ENCODE results near the gene AKR7A2. TPM values are rescaled to one million over a fixed set of nuclear protein-coding genes. Genes with fewer than 3 reads are reported as not detected.

Gene AKR7A2
- polyA plus RNA-seq, 1 donor (not counting 4 experiments of a cell fraction or from before 2014, with no cell fraction given) = 21.4 TPM

DNA sequence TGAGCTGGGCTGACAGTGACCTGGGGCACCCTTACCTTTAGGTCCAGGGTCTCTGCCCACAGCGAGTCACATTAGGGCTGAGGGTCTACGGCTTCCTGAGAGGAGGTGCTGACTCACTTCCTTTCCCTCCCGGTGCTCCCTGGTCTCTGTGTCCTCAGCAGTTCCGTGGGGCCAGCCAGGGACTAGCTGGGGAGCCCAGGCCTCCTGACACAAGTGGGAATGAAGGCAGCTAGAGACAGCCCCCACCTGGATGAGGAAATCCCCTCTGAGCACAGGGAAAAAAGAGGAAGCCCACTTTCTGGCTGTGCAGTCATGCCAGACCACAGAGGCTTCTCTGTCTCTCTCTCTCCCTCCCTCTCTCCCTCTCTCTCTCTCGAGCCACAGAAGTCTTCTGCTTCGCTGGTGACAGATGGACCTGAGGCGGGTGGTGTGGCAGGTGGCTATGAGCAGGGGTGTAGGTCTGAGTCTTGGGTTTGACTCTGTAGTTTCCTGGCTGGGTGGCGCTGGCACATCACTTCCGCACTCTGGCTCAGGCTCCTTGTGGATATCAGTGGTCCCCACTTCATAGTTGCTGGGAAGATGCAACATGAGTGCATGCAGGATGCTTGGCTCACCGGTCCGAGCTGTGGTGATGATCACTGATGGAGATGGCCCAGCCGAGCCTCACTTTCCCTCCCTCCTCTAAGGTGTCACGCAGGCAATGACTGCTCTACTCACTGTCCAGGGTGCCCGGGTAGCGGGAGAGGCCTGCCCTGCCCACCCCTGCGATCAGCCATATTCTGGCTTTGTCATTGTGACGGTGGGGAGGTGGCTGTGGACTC, 3.6 kb upstream of the AKR7A2 start:
- Histone ChIP-seq H3K9me1 (ENCODE audit: control insufficient read depth, extremely low read depth, insufficient read depth, low read length) (peaks cover 2% of the 10 kb centered on the region), H3K79me2 (ENCODE audit: control insufficient read depth, insufficient read depth, low read length) (peaks cover 12% of the 10 kb centered on the region), H3K36me3 (ENCODE audit: control insufficient read depth in 2 of 2, extremely low read depth in 1 of 2, insufficient read depth in 2 of 2, low read length in 2 of 2) (peaks cover 2 to 7% of the 10 kb centered on the region in 2 experiments), H3K4me3 (ENCODE audit: control insufficient read depth in 2 of 3, extremely low read depth in 1 of 3, insufficient read depth in 2 of 3, low read depth in 1 of 3, low read length in 3 of 3) (no peak overlapping the region), H3K9ac (ENCODE audit: control insufficient read depth, extremely low read depth, insufficient read depth, low read length) (no peak overlapping the region), H3K4me1 (ENCODE audit: control insufficient read depth, extremely low read depth, insufficient read depth, low read length) (peaks cover 48% of the 10 kb centered on the region), H4K20me1 (ENCODE audit: control insufficient read depth, extremely low read depth, insufficient read depth, low read length) (peaks cover 3% of the 10 kb centered on the region), H2AFZ (ENCODE audit: control insufficient read depth, low read length) (no peak overlapping the region), H3K27me3 (ENCODE audit: control insufficient read depth, extremely low read depth, insufficient read depth, low read length) (no peaks in the 10 kb centered on the region), H3K9me3 (ENCODE audit: control insufficient read depth, low read depth, low read length) (no peaks in the 10 kb centered on the region), H3K4me2 (ENCODE audit: control insufficient read depth, extremely low read depth, insufficient read depth, low read depth, low read length) (peak overlapping the region; percentile 17), H3K27ac (ENCODE audit: control insufficient read depth, insufficient read depth, low read length) (no peak overlapping the region)
- FAIRE-seq (peak; percentile 57), DNase-seq (ENCODE audit: low read depth, low spot score) (no peak)
- no peak for TF ChIP-seq CTCF (optimal IDR thresholded peaks at IDR 0.05 in 1 of 3, IDR thresholded peaks at IDR 0.05 in 1 of 3, conservative IDR thresholded peaks at IDR 0.05 in 1 of 3; ENCODE audit: extremely low read depth in 1 of 3, insufficient read depth in 2 of 3, low read length in 3 of 3)
- TF ChIP-seq EZH2 (IDR thresholded peaks at IDR 0.05; ENCODE audit: low read length) = no peak
- dilution Hi-C loops (cut with MboI; ENCODE audit: extremely low pct_ligation_motif_present, low sequenced_read_pairs) = no loop called here

DNA sequence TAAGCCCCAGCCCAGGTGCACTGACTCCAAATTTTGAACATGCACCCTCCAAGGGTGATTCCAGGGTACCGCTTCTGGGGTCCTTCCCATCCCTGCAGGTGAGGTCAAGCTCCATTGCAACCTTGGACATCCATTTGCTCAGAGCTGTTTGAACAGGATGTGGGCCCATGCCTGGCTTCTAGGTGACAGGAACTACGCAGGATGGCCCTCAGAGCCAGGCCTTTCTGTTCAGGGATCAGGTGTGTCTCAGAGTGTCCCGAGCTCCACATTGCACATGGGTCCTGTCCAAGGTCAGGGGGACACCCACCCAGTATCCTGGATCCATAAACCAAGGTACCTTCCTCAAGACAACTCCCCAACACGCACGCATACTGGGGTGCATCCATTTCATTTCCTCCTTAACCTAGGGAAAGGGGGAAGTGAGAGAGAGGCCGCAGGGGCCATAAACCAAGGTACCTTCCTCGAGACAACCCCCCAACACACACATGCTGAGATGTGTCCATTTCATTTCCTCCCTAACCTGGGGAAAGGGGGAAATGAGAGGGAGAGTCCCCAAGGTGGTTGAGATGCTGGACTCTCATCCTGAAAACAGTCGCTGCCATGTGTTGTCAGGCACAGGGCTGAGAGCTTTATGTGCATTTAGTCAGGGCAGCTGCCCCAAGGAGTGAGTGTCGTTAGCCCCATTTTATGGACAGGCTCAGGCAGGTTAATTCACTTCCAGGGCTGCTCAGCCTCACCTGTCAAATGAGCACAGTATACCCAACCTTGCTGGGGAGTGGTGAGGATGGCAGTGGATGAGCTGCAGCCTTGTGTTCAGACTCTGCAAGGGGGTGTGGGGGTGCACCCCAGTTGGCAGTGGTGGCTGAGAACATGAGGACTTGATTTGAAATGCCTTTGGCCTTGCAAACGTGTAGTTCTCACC, 2.3 kb upstream of the AKR7A2 start:
- no peak overlapping the region for H3K27ac ChIP-seq (ENCODE audit: control insufficient read depth, insufficient read depth, low read length)
- no peak overlapping the region for H3K4me2 ChIP-seq (ENCODE audit: control insufficient read depth, extremely low read depth, insufficient read depth, low read depth, low read length)
- no peaks in the 10 kb centered on the region for H3K9me3 ChIP-seq (ENCODE audit: control insufficient read depth, low read depth, low read length)
- H3K79me2 ChIP-seq (ENCODE audit: control insufficient read depth, insufficient read depth, low read length) = peaks cover 14% of the 10 kb centered on the region
- peaks cover 2% of the 10 kb centered on the region for H3K9me1 ChIP-seq (ENCODE audit: control insufficient read depth, extremely low read depth, insufficient read depth, low read length)
- FAIRE-seq (peak; percentile 72), DNase-seq (ENCODE audit: low read depth, low spot score) (no peak)
- no peaks in the 10 kb centered on the region for H3K27me3 ChIP-seq (ENCODE audit: control insufficient read depth, extremely low read depth, insufficient read depth, low read length)
- H3K4me1 ChIP-seq (ENCODE audit: control insufficient read depth, extremely low read depth, insufficient read depth, low read length) = peaks cover 46% of the 10 kb centered on the region
- peaks cover 3% of the 10 kb centered on the region for H4K20me1 ChIP-seq (ENCODE audit: control insufficient read depth, extremely low read depth, insufficient read depth, low read length)
- H3K9ac ChIP-seq (ENCODE audit: control insufficient read depth, extremely low read depth, insufficient read depth, low read length) = no peak overlapping the region
- no peak overlapping the region for H2AFZ ChIP-seq (ENCODE audit: control insufficient read depth, low read length)
- H3K4me3 ChIP-seq (ENCODE audit: control insufficient read depth in 2 of 3, extremely low read depth in 1 of 3, insufficient read depth in 2 of 3, low read depth in 1 of 3, low read length in 3 of 3) = no peak overlapping the region
- dilution Hi-C loops (cut with MboI; ENCODE audit: extremely low pct_ligation_motif_present, low sequenced_read_pairs) = no loop called here
- TF ChIP-seq CTCF (optimal IDR thresholded peaks at IDR 0.05 in 1 of 3, IDR thresholded peaks at IDR 0.05 in 1 of 3, conservative IDR thresholded peaks at IDR 0.05 in 1 of 3; ENCODE audit: extremely low read depth in 1 of 3, insufficient read depth in 2 of 3, low read length in 3 of 3) (no peak), EZH2 (IDR thresholded peaks at IDR 0.05; ENCODE audit: low read length) (no peak)
- peaks cover 2 to 7% of the 10 kb centered on the region in 2 experiments for H3K36me3 ChIP-seq (ENCODE audit: control insufficient read depth in 2 of 2, extremely low read depth in 1 of 2, insufficient read depth in 2 of 2, low read length in 2 of 2)
